GM21576 (cell line): Measurements from ENCODE around the gene DMGDH.

ENCODE experiments used
- ATAC-seq: cut with Tn5 transposase; IDR thresholded peaks from one replicate; pipeline ENCODE4 v1.9.1; 2021; ENCODE audit warnings: mild to moderate bottlenecking, moderate library complexity; ENCODE audit not compliant: unreplicated experiment

The DMGDH gene

DNA sequence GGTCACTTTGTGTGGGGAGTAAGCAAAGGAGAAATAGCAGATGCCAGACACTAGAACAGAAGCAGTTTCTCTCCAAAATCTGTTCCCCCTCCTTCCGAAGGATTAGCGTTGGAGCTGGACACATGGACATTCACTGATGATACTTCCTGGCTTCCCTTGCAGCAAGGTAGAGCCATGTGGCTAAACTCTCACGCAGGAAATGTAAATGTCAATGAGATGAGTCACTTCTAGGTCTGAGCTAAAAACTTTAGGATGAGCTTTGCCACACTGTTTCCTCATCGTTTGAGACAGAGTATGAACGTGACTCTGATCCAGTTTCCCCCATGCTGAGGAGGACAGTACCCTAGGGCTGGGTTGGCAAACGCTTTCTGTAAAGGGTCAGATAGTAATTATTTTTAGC lies 5.2 kb upstream of the DMGDH start:
- no peak for ATAC-seq

DNA sequence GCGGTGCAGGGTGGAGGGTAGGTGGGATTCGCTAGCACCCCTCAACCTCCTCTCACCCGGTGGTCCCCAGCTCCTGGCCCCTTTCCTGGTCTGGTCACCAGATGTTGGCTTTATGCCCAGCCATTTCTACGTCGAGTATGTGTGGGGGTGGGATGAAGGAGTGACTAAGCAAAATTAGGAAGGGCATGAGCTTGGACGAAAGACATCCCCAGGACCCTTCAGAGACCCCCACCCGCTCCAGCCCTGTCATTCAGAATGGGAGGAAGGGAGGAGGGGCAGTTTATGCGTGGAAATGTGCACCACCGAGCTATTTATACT lies 835 bp upstream of the DMGDH start:
- ATAC-seq: no peak

DNA sequence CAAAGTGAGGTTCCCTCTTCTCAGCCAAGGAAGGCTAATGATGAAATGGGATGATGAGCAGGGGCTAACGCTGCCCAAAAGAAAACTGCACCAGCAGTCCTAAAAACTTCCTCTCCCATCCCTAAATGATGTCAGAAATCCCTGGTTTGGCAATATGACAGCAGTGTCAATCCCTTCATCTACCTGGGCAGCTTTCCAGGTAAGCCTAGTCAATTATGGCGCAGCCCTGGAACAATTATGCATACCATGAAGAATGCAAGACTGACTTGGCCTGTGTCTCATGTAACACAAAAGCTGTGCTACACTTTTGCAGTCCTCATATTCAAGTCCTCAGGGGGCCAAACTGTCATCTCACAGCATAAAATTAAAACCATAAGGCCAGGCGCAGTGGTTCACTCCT lies 7.0 kb downstream of the DMGDH start:
- ATAC-seq: no peak

DNA sequence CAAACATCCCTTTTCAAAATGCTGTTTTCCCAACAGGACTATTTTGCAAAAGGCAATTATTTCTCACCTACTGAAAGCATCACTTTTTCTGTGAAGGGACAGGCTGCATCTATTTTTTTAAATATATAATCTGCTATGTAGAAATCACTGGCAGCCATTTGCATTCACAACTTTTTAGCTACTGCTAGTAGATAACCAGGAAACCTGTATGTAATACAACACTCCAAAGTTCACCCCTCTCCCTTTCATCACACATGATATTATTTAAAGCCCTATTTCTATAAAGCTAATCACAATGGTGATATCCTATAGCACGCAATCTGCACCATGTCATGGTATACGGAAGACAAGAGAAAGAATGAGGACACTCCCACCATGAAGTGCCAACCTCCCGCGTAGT lies 9.8 kb downstream of the DMGDH start:
- ATAC-seq: no peak

DNA sequence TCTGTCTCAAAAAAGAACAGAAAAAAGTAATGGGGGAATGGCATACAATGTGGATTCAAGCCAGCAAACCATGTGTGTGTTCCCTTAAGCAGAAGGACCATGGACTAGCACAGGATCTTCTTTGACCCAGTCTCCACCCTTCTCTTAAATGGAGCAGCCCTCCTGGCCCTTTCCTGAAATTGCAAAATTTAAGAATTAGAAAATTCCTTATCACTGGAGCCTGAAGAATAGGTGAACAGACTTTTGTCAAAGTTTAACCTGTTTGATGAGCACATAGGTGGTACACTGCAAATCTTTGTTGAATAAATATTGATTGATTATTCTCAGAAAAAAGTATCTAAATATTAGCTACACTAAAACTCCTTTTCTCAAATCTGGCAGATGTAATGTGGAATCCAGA lies 12.6 kb downstream of the DMGDH start:
- no peak for ATAC-seq

DNA sequence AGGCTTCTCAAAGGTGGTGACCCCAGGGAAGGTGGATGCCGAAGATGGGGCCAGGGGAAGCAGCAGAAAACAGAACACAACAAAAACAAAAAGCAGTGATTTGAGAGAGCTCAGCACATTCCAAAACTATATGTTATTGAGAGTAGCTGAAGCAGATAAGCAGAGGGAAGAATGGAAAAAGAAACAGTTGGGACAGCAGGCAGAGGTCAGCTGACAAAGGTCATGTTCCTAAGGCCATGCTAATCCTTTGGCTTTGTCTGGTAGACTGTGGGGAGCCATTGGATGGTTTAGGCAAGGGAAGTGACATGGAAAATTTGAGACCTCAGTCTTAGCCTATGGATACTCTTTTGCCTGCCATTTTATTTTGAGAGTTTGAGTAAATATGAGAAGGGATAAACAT lies 14.5 kb downstream of the DMGDH start:
- no peak for ATAC-seq

DNA sequence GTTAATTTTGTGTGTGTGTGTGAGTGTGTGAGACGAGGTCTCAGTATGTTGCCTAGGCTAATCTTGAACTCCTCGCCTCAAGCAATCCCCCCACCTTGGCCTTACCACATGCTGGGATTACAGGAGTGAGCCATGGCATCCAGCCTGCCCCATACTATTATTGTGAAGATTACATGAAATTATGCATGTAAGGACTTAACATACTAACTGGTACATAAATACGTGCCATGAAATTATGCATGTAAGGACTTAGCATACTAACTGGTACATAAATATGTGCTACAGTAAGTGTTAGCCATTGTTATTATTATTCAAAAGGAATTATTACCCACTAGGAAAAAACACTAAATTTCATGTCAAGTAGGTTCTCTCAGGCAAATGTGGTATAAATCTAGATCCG lies 16.2 kb downstream of the DMGDH start:
- ATAC-seq: no peak

DNA sequence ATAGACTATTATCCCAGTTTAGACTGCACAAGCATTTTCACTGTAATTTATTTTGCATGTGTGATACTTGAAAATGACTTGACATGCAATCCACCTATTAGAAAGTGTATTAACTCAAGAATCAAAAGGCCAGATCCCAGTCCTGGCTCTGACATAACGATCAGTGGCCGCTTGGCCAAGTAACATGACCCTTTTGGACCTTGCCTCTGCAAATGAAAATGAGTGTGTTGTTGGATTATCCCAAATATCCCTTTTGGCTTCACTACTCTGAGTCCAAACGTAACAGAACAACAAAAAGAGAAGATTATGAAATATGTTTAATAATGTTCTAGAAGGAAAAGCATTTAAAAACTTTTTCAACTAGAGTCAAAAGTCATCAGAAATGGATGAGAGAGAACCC lies 19.0 kb downstream of the DMGDH start:
- no peak for ATAC-seq

DNA sequence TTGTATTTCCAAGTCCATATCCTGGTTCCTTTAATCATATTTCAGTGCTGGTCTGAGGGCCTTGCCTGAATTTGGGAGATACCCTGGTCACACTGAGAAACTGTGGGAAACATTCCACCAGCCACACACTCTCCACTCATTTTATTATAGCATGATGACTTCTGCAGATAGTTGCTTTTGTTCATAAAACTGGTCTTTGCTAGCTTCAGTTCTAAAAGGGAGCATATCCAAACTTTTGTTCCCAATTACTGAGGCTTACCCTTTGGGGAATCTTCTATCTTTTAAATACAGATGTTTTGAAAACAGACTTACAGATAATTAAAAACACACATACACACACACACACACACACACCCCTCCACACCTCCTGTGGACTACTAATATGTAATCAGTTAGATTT lies 21.0 kb downstream of the DMGDH start:
- no peak for ATAC-seq

DNA sequence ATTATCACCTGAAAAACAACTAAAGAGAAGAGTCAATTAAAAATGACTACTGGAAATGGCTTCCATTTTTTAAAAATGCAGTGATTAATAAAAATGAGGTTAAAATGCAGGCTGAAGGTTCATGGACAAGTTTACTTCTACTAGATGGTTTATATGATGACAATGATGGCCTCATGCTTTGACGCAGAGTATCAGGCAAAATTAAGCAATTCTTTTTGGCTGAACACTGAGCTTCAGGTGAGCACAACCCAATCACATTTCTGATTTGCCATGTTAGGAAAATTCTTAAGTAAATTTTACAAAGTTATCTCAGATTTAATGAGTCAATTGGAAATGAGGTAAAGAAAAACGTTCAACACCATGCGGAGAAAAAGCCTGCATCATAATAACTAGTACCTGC lies 22.3 kb downstream of the DMGDH start:
- ATAC-seq: no peak

DNA sequence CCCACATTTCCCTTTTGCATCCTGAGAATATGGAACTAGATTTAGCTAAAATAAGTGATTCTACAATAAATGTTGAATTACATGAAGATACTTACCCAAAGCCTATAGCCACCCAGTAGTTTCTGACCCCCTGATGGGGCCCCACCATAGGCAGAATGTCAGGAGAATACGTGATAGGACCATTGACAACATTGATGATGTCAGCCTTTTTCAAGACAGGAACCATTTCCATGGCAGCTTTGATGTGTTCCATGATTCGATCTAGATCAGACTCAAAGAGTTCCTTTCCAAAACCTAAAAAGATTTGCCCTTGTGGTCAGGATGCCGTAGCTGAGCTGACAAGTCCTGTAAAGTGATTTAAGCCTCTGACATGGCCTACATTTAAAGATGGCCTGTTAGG lies 27.3 kb downstream of the DMGDH start:
- no peak for ATAC-seq

DNA sequence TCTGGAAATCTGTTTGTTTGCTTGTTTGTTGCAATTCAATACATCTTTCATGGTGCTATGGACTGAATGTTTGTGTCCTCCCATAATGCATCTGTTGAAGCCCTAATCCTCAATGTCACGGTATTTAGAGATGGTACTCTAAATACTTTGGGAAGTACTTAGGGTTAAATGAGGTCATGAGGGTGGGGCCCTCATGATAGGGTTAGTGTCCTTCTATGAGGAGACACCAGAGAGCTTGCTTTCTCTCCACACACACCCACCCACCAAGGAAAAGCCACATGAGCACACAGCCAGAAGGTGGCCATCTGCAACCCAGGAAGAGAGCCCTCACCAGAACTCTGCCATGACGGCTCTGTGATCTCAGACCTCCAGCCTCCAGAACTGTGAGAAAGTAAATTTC lies 32.7 kb downstream of the DMGDH start:
- ATAC-seq: no peak

DNA sequence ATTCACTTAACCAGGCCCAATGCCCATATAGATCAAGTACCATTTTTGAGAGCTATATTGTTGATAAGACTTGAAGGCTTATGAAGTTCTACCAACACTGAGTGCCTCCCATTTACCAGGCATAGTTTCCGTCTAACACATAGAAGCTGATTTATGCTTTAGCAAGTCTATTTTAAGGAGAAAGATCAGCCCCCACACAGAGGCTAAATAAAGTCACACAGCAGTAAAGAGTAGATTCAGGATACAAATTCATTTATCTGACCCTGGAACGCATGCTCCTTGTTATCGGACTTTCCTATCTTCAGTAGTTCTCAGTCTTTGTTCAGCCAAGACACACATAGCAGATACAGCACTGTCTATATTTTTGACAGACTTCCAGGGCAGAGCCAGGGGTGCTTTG lies 34.2 kb downstream of the DMGDH start:
- ATAC-seq: no peak

DNA sequence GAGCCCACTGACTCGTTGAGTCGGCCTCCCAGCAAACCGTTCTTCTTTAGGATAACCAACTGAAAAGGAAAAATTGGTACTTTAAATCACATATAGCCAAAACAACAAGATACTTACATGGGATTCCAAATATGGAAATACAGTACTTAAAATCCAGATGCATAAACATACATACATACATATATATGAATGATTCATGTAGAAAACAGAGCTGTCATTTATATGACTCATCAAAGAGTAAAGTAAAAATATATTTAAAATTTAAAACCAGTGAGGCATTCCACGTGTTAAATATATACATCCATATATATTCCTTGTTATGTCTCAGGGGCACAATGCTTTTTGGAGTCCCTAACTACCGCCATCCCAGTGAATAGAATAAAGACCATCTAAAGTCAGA lies 36.7 kb downstream of the DMGDH start:
- ATAC-seq: no peak

DNA sequence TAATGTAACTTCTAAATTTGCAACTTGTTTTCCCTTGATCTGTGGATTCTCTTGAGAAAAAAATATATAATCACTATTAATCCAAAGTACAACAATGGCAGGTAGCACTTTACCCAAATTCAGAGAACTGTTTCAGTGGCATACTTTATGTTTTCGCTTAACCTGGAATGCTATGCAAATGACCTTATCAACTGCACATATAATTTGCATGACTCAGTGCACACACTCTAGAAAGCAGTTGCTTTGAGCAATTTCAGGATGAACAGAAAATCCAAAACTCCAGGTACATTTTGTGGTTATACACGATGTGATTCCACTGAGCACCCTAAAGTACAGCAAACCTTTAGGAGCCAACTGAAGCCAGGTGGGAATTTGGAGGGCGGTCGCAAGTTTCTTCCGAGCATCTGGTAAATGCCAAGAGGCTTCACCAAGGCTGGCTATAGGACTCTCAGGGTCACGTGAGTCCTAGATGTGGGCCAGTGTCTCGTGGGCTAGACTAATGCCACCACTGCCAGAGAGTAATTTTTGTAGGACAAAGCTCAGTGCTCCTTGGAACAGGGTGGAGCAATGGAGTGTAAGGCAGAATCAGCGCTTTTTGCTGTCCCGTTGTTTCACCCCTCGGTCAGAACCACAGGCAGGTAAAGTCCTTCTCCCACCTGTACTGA lies 37.3 kb downstream of the DMGDH start:
- no peak for ATAC-seq

DNA sequence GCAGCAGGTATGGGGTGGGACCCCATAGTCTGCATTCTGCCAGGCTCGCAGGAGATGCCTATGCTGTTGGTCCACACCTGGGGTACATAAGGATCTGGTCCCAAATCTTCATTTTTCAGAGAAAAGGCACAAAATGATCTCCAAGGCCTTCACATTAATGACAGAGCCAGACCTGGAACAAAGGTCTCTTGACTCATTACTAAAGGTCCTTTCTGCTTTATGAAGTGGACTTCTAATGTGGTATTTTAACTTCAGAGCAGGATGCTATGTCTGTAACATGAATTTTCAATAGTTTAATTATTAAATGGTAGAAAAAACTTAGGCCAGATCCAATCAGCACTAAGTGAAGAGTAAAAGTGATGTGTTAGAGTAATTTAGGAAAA lies 38.0 kb downstream of the DMGDH start:
- ATAC-seq: no peak

DNA sequence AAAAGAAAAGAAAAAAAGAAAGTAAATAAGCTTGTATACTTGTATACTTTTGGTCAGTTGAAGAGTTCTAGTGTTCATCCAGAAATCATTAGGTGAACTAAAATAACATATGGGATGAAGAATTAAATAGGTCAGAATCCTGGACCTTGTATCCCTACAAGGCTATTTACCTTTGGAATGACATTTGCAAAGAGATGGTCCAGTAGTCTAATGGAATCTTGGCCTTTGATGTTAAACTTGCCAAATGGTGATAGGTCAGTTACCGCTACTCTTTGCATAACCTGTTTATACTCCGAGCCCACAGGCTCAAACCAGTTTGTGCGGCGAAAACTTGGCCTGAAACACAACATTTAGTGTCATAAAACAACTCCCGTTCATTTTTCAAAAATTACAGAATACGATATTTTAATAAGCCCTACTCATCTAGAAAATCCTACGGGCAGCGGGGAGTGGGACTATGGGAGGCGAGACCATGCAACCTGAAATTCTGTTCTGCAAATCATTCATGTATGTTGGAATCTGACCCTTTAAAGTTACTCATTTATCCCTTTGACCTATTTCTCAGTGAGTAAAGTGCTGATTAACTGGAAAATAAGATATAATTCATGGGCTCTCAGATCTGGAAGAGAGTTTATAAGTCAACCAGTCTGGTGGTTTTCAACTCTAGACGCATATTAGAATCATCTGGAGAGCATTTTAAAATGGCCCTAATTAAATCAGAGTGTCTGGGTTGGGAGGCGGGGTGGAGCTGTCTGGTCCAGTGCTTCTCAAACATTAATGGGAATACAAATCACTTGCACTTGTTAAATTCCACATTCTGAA lies 38.6 kb downstream of the DMGDH start:
- ATAC-seq: no peak

DNA sequence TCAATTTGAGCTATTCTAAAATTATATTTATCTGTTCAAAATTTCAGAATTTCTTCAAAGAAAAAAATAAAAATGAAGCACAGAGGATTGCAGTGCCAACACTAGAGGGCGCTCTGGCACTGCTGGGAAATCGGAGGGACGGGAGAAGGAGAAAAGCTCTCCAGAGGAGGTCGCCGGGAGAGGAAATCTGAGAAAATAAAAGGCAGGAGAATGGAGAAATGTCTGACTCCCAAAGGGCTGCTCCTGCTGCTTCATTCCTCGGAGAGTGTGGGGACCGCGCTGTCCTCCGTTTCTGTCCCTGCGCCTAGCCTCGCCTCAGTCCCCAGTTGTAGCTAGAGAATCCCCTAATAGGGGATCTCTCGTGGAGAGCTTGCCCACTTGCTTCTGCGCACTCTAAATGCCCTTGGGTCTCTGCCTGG lies 44.4 kb downstream of the DMGDH start:
- no peak for ATAC-seq

DNA sequence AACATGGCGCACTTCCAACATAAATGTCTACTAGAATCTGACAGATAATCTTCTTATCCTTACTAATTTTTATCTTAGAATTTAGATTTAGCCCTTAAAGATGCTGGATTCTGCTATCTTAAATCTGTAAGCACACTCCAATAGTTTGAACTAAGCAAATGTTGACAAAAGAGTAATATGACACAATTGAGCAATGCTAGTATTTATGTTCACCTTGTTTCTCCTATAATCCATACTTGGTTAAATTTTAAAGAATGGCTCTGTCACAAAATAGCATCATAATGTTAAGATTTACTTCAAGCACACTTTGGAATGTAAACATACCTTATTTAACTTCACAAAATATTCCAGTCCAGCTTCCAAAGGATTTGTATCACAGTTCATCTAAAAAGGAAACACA lies 45.5 kb downstream of the DMGDH start:
- ATAC-seq: no peak

DNA sequence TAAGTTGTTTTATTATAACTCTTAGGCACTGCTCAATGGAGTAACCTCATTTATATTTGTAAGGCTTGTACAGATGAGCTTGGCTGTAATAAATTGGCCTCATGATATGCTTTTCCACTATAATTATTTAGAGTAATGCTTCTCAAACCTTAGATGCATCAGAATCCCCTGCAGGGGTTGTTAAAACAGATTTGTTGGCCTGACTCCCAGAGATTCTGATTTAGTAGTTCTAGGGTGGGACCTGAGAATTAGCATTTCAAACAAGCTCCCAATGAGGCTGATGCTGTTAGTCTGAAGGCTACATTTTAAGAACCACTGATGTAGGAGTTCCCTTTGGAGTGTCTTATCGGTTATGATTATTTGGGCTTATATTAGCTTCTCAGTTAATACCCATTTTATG lies 46.1 kb downstream of the DMGDH start:
- ATAC-seq: no peak

DNA sequence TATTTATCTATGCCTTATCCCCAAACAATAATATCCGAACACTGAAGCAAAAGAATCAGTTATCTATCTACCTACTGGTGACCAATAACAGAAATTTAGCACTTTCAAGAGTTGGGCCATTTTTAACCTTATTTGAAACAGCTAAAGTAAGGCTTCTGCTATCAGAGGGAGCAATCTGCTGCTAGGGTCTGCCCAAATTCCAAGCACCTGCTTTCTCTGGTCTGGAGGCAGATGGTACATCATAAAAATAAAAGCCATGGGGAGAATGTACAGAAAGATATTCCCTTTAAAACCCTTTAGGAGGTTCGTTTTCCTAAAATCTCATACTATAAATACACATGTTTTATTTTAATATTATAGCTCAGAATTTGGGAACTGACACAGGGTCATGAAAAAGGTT lies 46.7 kb downstream of the DMGDH start:
- ATAC-seq: no peak

DNA sequence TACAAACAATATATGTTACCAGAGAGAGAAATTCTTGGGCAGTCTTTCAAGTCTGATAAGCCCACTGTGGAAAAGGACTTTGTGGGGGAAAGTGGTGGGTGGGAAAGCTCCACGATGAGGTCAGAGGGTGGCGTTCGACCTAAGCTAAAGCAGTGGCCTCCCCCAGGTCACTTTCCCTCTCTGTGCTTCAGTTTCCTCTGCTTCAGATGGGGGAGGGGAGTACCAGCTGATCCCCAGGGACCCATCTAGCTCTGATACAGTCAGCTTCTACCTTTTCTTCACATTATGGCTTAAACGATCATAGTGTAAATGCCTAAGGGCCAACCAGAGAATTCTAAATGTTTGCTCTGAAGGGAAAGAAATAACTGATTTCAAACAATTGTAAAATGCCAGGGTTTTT lies 47.7 kb downstream of the DMGDH start:
- ATAC-seq: no peak
